Jurkat, Clone E6-1 (cell line): ENCODE measurements around the gene ARL17B.
"Not testable (repeated sequence)": the region's sequence is repeated elsewhere in the genome, so short reads cannot be mapped to it uniquely, and the experiment has no call there.

Source experiments
- DNase-seq: peaks from one replicate; pipeline ENCODE4 v3.0.0-alpha.2; 2011; ENCODE audit warnings: low read depth, low spot score
- H3K4me3 ChIP-seq: 2 replicates; pipeline ENCODE4 v1.5.1; 2011; ENCODE audit warnings: mild to moderate bottlenecking, low read length, control low read depth, moderate library complexity

Gene ARL17B

GRCh38 chr17:46259845-46260661 is 101.5 kb downstream of the ARL17B start:
- not testable (repeated sequence) for DNase-seq, H3K4me3 ChIP-seq

DNA sequence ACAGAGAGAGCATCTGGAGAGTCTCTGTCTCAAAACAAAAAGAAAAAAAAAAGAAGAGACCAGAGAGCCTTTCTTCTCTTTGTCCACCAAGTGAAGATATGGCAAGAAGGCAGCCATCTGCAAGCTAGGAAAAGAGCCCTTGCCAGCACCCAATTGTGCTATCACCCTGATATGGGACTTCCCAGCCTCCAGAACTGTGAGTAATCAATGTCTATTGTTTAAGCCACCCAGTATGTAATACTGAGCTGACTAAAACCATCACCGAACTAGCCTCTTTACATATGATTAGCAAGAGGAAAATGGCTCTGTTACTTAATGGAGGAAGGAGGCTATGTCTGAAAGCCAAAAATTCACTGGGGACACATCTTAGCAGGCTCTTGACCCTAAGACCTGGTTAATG is 105.2 kb downstream of the ARL17B start:
- DNase-seq, H3K4me3 ChIP-seq: not testable (repeated sequence)

DNA sequence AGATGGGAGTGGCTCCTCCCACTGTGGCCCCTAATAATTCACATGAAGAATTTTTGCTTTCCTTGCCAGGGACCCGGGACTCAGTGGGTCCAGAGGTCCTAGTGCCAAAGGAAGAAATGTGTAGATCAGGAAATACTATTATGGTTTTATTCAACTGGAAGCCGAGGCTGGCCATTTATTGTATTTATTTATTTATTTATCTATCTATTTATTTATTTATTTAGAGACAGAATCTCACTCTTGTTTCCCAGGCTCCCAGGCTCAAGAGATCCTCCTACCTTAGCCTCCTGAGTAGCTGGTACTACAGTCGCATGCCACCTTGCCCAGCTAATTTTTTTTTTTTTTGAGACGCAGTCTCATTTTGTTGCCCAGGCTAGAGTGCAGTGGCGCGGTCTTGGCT is 107.4 kb downstream of the ARL17B start:
- not testable (repeated sequence) for DNase-seq

GRCh38 chr17:46253722-46254121 is 107.8 kb downstream of the ARL17B start:
- peak; percentile 58 for DNase-seq
- not testable (repeated sequence) for H3K4me3 ChIP-seq

More for the DNA sequence above, 107.4 kb downstream of the ARL17B start:
- not testable (repeated sequence) for H3K4me3 ChIP-seq

GRCh38 chr17:46252804-46253203 is 108.8 kb downstream of the ARL17B start:
- DNase-seq, H3K4me3 ChIP-seq: not testable (repeated sequence)

GRCh38 chr17:46249153-46249552 is 112.4 kb downstream of the ARL17B start:
- H3K4me3 ChIP-seq, DNase-seq: not testable (repeated sequence)

GRCh38 chr17:46244949-46245768 is 116.4 kb downstream of the ARL17B start:
- not testable (repeated sequence) for H3K4me3 ChIP-seq, DNase-seq

DNA sequence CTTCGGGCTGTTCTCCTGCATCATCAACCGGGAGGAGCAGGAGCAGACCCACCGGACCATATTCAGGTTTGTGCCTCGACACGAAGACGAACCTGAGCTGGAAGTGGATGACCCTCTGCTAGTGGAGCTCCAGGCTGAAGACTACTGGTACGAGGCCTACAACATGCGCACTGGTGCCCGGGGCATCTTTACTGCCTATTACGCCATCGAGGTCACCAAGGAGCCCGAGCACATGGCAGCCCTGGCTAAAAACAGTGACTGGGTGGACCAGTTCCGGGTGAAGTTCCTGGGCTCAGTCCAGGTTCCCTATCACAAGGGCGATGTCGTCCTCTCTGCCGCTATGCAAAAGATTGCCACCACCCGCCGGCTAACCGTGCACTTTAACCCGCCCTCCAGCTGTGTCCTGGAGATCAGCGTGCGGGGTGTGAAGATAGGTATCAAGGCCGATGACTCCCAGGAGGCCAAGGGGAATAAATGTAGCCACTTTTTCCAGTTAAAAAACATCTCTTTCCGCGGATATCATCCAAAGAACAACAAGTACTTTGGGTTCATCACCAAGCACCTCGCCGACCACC is 117.1 kb downstream of the ARL17B start:
- DNase-seq, H3K4me3 ChIP-seq: not testable (repeated sequence)

GRCh38 chr17:46243928-46244327 is 117.6 kb downstream of the ARL17B start:
- not testable (repeated sequence) for DNase-seq, H3K4me3 ChIP-seq

DNA sequence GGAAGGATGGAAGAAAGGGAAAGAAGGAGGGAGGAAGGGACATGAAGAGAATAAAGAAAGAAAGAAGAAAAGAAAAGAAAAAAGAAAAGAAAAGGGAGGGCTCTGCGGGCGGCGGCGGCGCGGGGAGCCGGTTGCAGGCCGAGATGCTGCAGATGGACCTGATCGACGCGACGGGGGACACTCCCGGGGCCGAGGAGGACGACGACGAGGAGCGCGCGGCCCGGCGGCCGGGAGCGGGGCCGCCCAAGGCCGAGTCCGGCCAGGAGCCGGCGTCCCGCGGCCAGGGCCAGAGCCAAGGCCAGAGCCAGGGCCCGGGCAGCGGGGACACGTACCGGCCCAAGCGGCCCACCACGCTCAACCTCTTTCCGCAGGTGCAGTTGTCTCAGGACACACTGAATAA is 118.1 kb downstream of the ARL17B start:
- DNase-seq: not testable (repeated sequence)

GRCh38 chr17:46231359-46231758 is 130.2 kb downstream of the ARL17B start:
- H3K4me3 ChIP-seq, DNase-seq: not testable (repeated sequence)

More for the DNA sequence above, 118.1 kb downstream of the ARL17B start:
- H3K4me3 ChIP-seq: not testable (repeated sequence)

GRCh38 chr17:46225274-46225794 is 136.2 kb downstream of the ARL17B start:
- H3K4me3 ChIP-seq: peak overlapping the region; percentile 55
- DNase-seq: peak; percentile 91

- not testable (repeated sequence) for DNase-seq
- H3K4me3 ChIP-seq: peak overlapping the region; percentile 55
Observed at GRCh38 chr17:46224864-46225263, 136.7 kb downstream of the ARL17B start.
